GM12872 (cell line): ENCODE data around the gene THYN1.

ENCODE experiments used
- CTCF ChIP-seq: IDR thresholded peaks from 3 replicates; pipeline ENCODE4 v1.5.1; 2011; ENCODE audit warnings: low read depth, mild to moderate bottlenecking, low read length, moderate library complexity; ENCODE audit not compliant: insufficient read depth

Gene THYN1

DNA sequence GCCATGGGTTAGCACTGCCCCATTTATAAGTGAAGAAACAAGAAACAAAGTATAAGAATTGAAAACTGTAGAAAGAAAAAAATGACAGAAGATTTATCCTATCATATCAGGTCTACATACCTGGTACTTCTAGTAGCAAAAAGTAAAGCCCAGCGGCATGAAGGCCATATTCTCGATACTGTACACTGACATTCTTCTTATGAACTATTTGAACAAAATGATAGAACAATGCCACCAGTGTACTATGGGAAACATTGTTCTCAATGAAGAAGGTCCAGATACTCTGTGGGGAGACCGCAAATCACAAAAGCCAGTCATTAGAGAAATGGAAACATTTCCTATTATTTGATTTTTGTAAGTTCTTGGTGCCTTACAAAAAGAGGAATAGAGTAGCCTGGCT, 36.3 kb downstream of the THYN1 start:
- TF ChIP-seq CTCF, result no peak

DNA sequence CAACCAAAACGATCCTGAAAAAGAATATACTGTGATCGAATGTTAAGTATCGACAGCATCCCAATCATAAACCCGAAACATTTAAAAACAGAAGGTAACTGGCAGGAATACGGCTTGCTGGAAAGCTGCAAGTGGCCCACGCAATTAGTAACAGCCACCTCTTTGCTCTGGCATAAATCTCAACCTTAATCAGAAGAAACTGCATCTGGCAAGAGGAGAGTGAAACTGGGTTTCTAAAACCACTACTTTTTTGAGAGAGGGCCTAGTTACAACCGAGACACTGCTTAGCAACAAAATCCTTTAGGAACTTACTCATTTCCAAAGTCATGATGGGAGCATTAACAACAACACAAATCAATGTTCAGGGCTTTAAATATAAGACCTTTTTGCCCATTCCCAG, 37.3 kb downstream of the THYN1 start:
- TF ChIP-seq CTCF, result no peak

DNA sequence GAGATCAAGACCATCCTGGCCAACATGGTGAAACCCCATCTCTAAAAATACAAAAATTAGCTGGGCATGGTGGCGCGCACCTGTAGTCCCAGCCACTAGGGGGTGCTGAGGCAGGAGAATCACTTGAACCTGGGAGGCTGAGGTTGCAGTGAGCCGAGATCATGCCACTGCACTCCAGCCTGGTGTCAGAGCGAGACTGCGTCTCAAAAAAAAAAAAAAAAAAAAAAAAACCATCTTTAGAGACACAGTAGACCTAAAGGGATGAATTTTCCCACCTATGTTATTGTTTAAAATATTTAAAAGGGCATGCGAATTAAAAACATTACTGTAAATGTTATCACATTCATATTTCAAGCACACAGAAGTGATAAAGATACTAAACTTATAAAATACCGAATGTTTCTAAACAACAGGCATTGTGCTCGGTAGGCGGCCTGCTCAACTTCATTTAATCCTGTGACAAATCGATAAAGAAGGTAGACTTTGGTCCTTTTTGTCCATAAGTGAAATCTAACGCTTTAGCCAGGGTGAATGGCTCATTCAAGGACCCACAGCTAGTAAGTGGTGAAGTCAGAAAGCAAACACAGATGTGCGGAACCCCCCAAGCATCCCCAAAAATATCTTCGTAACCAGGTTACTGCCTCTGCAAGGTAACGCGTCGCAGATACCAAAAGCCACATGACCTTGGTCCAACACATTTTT, 45.5 kb downstream of the THYN1 start:
- TF ChIP-seq CTCF, result peak; percentile 61

DNA sequence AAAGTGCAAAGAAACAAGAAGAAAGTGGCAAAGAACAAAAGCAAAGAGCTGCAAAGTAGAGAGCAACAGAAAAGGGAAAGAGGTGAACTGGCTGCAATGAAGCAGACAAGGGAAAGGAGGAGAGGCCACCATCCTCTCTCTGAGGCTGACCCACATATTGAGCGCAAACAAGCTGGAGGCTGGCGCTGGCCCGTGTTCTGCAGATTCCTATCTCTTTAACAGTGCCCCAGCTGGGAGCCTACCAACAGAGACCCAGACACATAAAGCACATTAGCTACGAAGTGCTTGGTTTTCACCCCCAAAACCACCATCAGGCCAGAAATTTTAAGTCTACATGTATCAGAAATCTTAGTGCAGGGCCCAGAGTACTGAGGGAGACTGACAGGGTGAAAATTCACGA, 47.0 kb downstream of the THYN1 start:
- TF ChIP-seq CTCF, result no peak

DNA sequence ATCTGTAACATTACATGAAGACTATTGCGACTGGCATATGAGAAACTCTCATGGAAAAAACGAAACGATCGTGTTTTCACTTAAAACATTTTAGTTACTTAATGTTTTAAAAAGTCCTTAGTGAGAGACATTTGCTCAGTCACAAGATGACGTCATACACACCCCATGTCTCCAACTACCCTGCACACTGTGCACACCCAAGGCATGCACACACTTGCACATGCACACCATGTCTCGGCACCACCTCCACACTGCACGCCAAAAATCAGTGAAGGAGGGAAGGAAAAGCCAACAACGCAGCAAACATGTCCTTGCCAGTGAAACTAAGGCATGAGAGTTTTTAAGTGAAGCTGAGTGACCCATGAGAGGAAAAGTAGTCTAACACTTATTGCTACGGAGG, 47.4 kb downstream of the THYN1 start:
- no peak for TF ChIP-seq CTCF

- no peak for TF ChIP-seq CTCF
Measured at GRCh38 chr11:134202661-134203060, 50.5 kb downstream of the THYN1 start.

GRCh38 chr11:134200688-134201087, 52.5 kb downstream of the THYN1 start:
- TF ChIP-seq CTCF, result no peak

- no peak for TF ChIP-seq CTCF
Measured at GRCh38 chr11:134199531-134199930, 53.6 kb downstream of the THYN1 start.
